HepG2 (cell line): Measurements from ENCODE around the gene VAV2. TPM values are rescaled to one million over a fixed set of nuclear protein-coding genes. Genes with fewer than 3 reads are reported as not detected.
A peak's percentile ranks its signal among the peaks of the same experiment; 100 is the strongest.

Experiments
- ATAC-seq: fragments of 200-7000 bp; cut with Tn5 transposase; 3 replicates; pipeline ENCODE4 v1.9.1; 2020; ENCODE audit warnings: mild to moderate bottlenecking, moderate library complexity
- BruUV-seq: library from RNA; stranded (reverse); fragments of 400-500 nt; replicated peaks from 2 replicates; lab custom pipeline; 2021; lab: Mats Ljungman, UMichigan
- CTCF ChIA-PET: fragments of 300-600 bp; formaldehyde crosslinking; extraction: SDS; loops from one replicate; lab custom pipeline; 2021; ENCODE audit warnings: low total read pairs, inconsistent platforms, low intra/inter-chr PET ratio; lab: Yijun Ruan, JAX
- POLR2A ChIA-PET: fragments of 350-600 bp; sonication (Branson Sonifier 250); formaldehyde crosslinking; loops from one replicate; lab custom pipeline; 2020; ENCODE audit warnings: antibody characterized with exemption, inconsistent platforms; lab: Yijun Ruan, JAX
- DNase-seq: peaks from one replicate; pipeline ENCODE4 v3.0.0-alpha.2; 2015; ENCODE audit warnings: low spot score
- FAIRE-seq: peaks from 3 replicates; lab custom pipeline; 2011; peaks lifted over from hg19 to GRCh38; lab: Jason Lieb, UNC
- H2AFZ ChIP-seq: one replicate; pipeline ENCODE4 v1.6.1; 2011; ENCODE audit warnings: low read length, inconsistent platforms
- H3K27ac ChIP-seq: fragments of 300-600 bp; 3 replicates; pipeline ENCODE4 v1.8.0; 2011; ENCODE audit warnings: mixed run types, mild to moderate bottlenecking, mixed read lengths, low read length, inconsistent platforms; ENCODE audit not compliant: insufficient read depth; ENCODE audit errors: extremely low read length
- H3K27me3 ChIP-seq, 2 experiments: fragments of 200-600 bp in 1 of 2; 2 replicates in 1 of 2; 3 replicates in 1 of 2; pipeline versions ENCODE4 v1.6.0 to v1.8.0; 2011; ENCODE audit warnings: low read length in 2 of 2, mild to moderate bottlenecking in 2 of 2, moderate library complexity in 2 of 2, inconsistent platforms in 1 of 2; ENCODE audit not compliant: insufficient read depth in 2 of 2, control insufficient read depth in 1 of 2
- H3K36me3 ChIP-seq, 2 experiments: fragments of 200-600 bp in 1 of 2; replicated peaks in 1 of 2; 2 replicates in 1 of 2; 3 replicates in 1 of 2; pipeline versions ENCODE4 v1.5.1 to v1.8.0; 2011; ENCODE audit warnings: low read length in 2 of 2, inconsistent platforms in 1 of 2; ENCODE audit not compliant: insufficient read depth in 2 of 2, control insufficient read depth in 1 of 2
- H3K4me1 ChIP-seq: 2 replicates; pipeline ENCODE4 v1.5.1; 2012; ENCODE audit warnings: low read length, inconsistent platforms; ENCODE audit not compliant: insufficient read depth
- H3K4me2 ChIP-seq: 2 replicates; pipeline ENCODE4 v1.6.0; 2011; ENCODE audit warnings: low read depth, low read length, inconsistent platforms
- H3K4me3 ChIP-seq, 3 experiments: fragments of 200-600 bp in 1 of 3; sonication (generic), shearing (Covaris generic) in 1 of 3; replicated peaks in 1 of 3; 2 replicates each; pipeline ENCODE4 v1.5.1; 2011 to 2016; ENCODE audit warnings: low read length in 3 of 3, inconsistent platforms in 2 of 3, low read depth in 2 of 3, mild to moderate bottlenecking in 2 of 3, control low read depth in 1 of 3, mixed read lengths in 1 of 3; ENCODE audit not compliant: insufficient read depth in 1 of 3
- H3K79me2 ChIP-seq: one replicate; pipeline ENCODE4 v1.6.1; 2011; ENCODE audit warnings: low read length, inconsistent platforms; ENCODE audit not compliant: insufficient read depth
- H3K9ac ChIP-seq: 2 replicates; pipeline ENCODE4 v1.6.0; 2011; ENCODE audit warnings: mild to moderate bottlenecking, low read depth, low read length, inconsistent platforms; ENCODE audit not compliant: insufficient read depth
- H3K9me3 ChIP-seq: 2 replicates; pipeline ENCODE4 v1.5.1; 2012; ENCODE audit warnings: mild to moderate bottlenecking, low read length
- H4K20me1 ChIP-seq: 2 replicates; pipeline ENCODE4 v1.6.0; 2011; ENCODE audit warnings: inconsistent platforms, mild to moderate bottlenecking, low read length, moderate library complexity; ENCODE audit not compliant: insufficient read depth
- BORCS8-MEF2B ChIP-seq: sonication (generic); formaldehyde crosslinking; IDR thresholded peaks from 2 replicates; pipeline ENCODE4 v1.8.0; 2022; ENCODE audit warnings: mild to moderate bottlenecking, missing genetic modification reagents
- FOXA1 ChIP-seq, 2 experiments: fragments of 450-650 bp in 1 of 2; sonication (generic) in 1 of 2; formaldehyde crosslinking in 1 of 2; IDR thresholded peaks; 2 replicates each; pipeline versions ENCODE4 v1.4.0 to v1.6.1; 2016 to 2020; ENCODE audit warnings: missing genetic modification reagents in 1 of 2
- HDAC1 ChIP-seq: sonication (generic); formaldehyde crosslinking; IDR thresholded peaks from 2 replicates; pipeline ENCODE4 v1.5.1; 2020; ENCODE audit warnings: mild to moderate bottlenecking, missing genetic modification reagents
- REPIN1 ChIP-seq: sonication (generic); formaldehyde crosslinking; IDR thresholded peaks from 2 replicates; pipeline ENCODE4 v1.8.0; 2022; ENCODE audit warnings: missing genetic modification reagents, low read depth, mild to moderate bottlenecking, borderline replicate concordance
- SALL1 ChIP-seq: sonication (generic); formaldehyde crosslinking; IDR thresholded peaks from 2 replicates; pipeline ENCODE4 v1.8.0; 2022; ENCODE audit warnings: mild to moderate bottlenecking, missing genetic modification reagents
- ZBTB21 ChIP-seq: sonication (generic); formaldehyde crosslinking; IDR thresholded peaks from 2 replicates; pipeline ENCODE4 v1.4.0; 2020; ENCODE audit warnings: missing genetic modification reagents
- ZFX ChIP-seq: sonication (generic); formaldehyde crosslinking; IDR thresholded peaks from 2 replicates; pipeline ENCODE4 v1.4.0; 2020; ENCODE audit warnings: mild to moderate bottlenecking, low read depth, missing genetic modification reagents, moderate library complexity
- WGBS: methylation state at CpG from one replicate; pipeline ENCODE4 v1.1.6; 2017; ENCODE audit warnings: low lambda C conversion rate; 5-methylcytosine and 5-hydroxymethylcytosine counted together
- in situ Hi-C: cut with HindIII; loops from 2 replicates; pipeline ENCODE4 v1.10.0; 2017; ENCODE audit warnings: low pct_unique_long_range_greater_than_20kb; ENCODE audit not compliant: extremely low pct_ligation_motif_present
- intact Hi-C: fragments of 100-400 bp; cut with micrococcal nuclease; formaldehyde crosslinking; loops from one replicate; pipeline ENCODE4 v1.10.0; 2022; ENCODE audit not compliant: unreplicated experiment
- polyA plus RNA-seq, 8 experiments: library from polyadenylated mRNA; depleted of rRNA in 3 of 8; stranded (reverse) in 7 of 8; unstranded in 1 of 8; fragments of >200 nt; fragmentation: Illumina TruSeq in 4 of 8; extraction: Trizol in 4 of 8; gene quantifications; 2 replicates each; pipeline versions ENCODE4 v1.2.1 to v1.2.3, GENCODE V29; 2011 to 2016; ENCODE audit warnings: low read depth in 4 of 8, missing spikeins in 1 of 8, mixed read lengths in 1 of 8; ENCODE audit not compliant: insufficient read depth in 1 of 8
- total RNA-seq, 5 experiments: library from RNA; depleted of rRNA; stranded (reverse); fragments of >200 nt; fragmentation: Illumina TruSeq; extraction: Trizol; gene quantifications; 2 replicates each; pipeline ENCODE4 v1.2.3, GENCODE V29; 2016; ENCODE audit warnings: low read depth in 1 of 5
- TF ChIP-seq, protein P1 (sequence below): sonication (generic); formaldehyde crosslinking; conservative IDR thresholded peaks from 2 replicates; pipeline ENCODE4 v1.4.0; 2020; ENCODE audit warnings: missing genetic modification reagents
- TF ChIP-seq, protein P2 (sequence below): sonication (generic); formaldehyde crosslinking; conservative IDR thresholded peaks from 2 replicates; pipeline ENCODE4 v1.8.1; 2023; ENCODE audit warnings: missing genetic modification reagents
- TF ChIP-seq, protein P3 (sequence below): sonication (generic); formaldehyde crosslinking; IDR thresholded peaks from 2 replicates; pipeline ENCODE4 v1.9.0; 2022; ENCODE audit warnings: low read depth, missing genetic modification reagents
- TF ChIP-seq, protein P4 (sequence below): sonication (generic); formaldehyde crosslinking; IDR thresholded peaks from 2 replicates; pipeline ENCODE4 v1.5.1; 2020; ENCODE audit warnings: mild to moderate bottlenecking, missing genetic modification reagents, moderate library complexity

The VAV2 gene
- total and polyA plus RNA-seq, 2 of the 13 experiments (the other 11 are each of a cell fraction or from before 2014, with no cell fraction given), result 22.5 to 22.9 TPM

DNA sequence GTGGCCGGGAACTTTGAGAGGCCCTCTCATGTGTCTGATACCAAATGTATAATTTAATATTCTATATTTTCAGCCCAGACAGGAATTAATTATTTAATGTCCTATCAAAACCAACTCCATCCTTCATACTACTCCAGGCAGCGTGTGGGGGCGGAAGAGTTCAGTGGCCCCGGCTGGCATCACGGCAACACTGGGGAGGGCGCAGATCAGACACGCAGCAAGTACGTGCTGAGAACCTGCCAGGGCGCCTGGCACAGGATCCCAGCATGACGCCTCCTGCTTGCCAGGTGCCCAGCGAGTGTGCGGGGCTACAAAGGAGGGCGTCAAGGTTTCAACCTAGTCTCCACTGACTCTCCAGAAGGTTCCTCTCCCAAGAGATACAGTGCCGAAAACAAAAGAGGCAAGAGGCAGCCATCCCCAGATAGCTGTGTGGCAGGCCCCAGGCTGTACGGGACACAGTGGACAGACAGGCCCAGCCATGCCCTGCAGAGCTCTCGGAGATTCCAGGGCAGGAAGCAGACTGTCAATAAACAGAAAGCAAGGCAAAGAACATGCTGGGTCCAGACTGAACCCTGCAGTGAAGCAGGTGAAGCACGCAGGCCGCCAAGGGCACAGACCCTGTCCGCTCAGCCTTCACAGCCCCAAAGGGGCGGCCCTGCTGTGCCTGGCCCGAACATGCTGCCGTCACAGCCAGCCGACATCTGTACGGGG lies 110.3 kb downstream of the VAV2 start:
- in situ Hi-C loops, result no loop called here
- 0 out of 2 replicates have a peak, but pooled peaks have one; percentile 2 for TF ChIP-seq HDAC1 (CRISPR knock-in tag)
- TF ChIP-seq, protein P1, sequence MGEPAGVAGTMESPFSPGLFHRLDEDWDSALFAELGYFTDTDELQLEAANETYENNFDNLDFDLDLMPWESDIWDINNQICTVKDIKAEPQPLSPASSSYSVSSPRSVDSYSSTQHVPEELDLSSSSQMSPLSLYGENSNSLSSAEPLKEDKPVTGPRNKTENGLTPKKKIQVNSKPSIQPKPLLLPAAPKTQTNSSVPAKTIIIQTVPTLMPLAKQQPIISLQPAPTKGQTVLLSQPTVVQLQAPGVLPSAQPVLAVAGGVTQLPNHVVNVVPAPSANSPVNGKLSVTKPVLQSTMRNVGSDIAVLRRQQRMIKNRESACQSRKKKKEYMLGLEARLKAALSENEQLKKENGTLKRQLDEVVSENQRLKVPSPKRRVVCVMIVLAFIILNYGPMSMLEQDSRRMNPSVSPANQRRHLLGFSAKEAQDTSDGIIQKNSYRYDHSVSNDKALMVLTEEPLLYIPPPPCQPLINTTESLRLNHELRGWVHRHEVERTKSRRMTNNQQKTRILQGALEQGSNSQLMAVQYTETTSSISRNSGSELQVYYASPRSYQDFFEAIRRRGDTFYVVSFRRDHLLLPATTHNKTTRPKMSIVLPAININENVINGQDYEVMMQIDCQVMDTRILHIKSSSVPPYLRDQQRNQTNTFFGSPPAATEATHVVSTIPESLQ (CRISPR knock-in tag), result no peak
- TF ChIP-seq, protein P2, sequence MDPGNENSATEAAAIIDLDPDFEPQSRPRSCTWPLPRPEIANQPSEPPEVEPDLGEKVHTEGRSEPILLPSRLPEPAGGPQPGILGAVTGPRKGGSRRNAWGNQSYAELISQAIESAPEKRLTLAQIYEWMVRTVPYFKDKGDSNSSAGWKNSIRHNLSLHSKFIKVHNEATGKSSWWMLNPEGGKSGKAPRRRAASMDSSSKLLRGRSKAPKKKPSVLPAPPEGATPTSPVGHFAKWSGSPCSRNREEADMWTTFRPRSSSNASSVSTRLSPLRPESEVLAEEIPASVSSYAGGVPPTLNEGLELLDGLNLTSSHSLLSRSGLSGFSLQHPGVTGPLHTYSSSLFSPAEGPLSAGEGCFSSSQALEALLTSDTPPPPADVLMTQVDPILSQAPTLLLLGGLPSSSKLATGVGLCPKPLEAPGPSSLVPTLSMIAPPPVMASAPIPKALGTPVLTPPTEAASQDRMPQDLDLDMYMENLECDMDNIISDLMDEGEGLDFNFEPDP (CRISPR knock-in tag), result 0 out of 2 replicates have a peak, but pooled peaks have one; percentile 59
- TF ChIP-seq BORCS8-MEF2B (CRISPR knock-in tag), result no peak
- no peak for TF ChIP-seq ZBTB21 (CRISPR knock-in tag)
- TF ChIP-seq, protein P3, sequence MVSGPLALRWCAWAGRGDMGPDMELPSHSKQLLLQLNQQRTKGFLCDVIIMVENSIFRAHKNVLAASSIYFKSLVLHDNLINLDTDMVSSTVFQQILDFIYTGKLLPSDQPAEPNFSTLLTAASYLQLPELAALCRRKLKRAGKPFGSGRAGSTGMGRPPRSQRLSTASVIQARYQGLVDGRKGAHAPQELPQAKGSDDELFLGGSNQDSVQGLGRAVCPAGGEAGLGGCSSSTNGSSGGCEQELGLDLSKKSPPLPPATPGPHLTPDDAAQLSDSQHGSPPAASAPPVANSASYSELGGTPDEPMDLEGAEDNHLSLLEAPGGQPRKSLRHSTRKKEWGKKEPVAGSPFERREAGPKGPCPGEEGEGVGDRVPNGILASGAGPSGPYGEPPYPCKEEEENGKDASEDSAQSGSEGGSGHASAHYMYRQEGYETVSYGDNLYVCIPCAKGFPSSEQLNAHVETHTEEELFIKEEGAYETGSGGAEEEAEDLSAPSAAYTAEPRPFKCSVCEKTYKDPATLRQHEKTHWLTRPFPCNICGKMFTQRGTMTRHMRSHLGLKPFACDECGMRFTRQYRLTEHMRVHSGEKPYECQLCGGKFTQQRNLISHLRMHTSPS (CRISPR knock-in tag), result peak; percentile 41; the same call in 1 of the 2 replicates
- no peak for TF ChIP-seq FOXA1 (IDR thresholded peaks at IDR 0.05)
- 0 out of 2 replicates have a peak, but pooled peaks have one; percentile 15 for TF ChIP-seq FOXA1 (CRISPR knock-in tag; IDR thresholded peaks at IDR 0.05)
- TF ChIP-seq SALL1 (CRISPR knock-in tag), result peak; percentile 39; the same call in 1 of the 2 replicates
- TF ChIP-seq ZFX, result peak; percentile 36
- TF ChIP-seq REPIN1, result no peak
- TF ChIP-seq, protein P4, sequence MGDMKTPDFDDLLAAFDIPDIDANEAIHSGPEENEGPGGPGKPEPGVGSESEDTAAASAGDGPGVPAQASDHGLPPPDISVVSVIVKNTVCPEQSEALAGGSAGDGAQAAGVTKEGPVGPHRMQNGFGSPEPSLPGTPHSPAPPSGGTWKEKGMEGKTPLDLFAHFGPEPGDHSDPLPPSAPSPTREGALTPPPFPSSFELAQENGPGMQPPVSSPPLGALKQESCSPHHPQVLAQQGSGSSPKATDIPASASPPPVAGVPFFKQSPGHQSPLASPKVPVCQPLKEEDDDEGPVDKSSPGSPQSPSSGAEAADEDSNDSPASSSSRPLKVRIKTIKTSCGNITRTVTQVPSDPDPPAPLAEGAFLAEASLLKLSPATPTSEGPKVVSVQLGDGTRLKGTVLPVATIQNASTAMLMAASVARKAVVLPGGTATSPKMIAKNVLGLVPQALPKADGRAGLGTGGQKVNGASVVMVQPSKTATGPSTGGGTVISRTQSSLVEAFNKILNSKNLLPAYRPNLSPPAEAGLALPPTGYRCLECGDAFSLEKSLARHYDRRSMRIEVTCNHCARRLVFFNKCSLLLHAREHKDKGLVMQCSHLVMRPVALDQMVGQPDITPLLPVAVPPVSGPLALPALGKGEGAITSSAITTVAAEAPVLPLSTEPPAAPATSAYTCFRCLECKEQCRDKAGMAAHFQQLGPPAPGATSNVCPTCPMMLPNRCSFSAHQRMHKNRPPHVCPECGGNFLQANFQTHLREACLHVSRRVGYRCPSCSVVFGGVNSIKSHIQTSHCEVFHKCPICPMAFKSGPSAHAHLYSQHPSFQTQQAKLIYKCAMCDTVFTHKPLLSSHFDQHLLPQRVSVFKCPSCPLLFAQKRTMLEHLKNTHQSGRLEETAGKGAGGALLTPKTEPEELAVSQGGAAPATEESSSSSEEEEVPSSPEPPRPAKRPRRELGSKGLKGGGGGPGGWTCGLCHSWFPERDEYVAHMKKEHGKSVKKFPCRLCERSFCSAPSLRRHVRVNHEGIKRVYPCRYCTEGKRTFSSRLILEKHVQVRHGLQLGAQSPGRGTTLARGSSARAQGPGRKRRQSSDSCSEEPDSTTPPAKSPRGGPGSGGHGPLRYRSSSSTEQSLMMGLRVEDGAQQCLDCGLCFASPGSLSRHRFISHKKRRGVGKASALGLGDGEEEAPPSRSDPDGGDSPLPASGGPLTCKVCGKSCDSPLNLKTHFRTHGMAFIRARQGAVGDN (CRISPR knock-in tag), result peak; percentile 85

More for the DNA sequence above, 110.3 kb downstream of the VAV2 start:
- no peak overlapping the region for H3K9ac ChIP-seq
- peaks cover 93% of the 10 kb centered on the region for H3K79me2 ChIP-seq
- WGBS, result 93% methylated on average over 17 of the region's 24 CpGs
- intact Hi-C loops, result no loop called here
- no peak for DNase-seq
- no peak overlapping the region for H3K4me3 ChIP-seq
- no peak for FAIRE-seq
- H3K4me1 ChIP-seq, result peaks cover 75% of the 10 kb centered on the region
- POLR2A ChIA-PET, result no interaction called here
- H3K27me3 ChIP-seq, result no peaks in the 10 kb centered on the region
- no peak for ATAC-seq
- H3K27ac ChIP-seq, result peak overlapping the region; percentile 9
- no peaks in the 10 kb centered on the region for H3K9me3 ChIP-seq
- peaks cover 29% of the 10 kb centered on the region; the same call in 1 of the 2 replicates for H4K20me1 ChIP-seq
- no peak overlapping the region for H3K4me2 ChIP-seq
- H2AFZ ChIP-seq, result no peak overlapping the region
- CTCF ChIA-PET, result no interaction called here
- H3K36me3 ChIP-seq, result peaks cover 1 to 19% of the 10 kb centered on the region in 2 experiments; a peak in 4 of 5 replicates
- no TSS peak for BruUV-seq
